Common myeloid progenitor, CD34-positive (primary cell): ENCODE measurements around the gene CEP112.

ENCODE experiments used
- CTCF ChIA-PET: fragments of 350-600 bp; sonication (Branson Sonifier 250); formaldehyde crosslinking; loops from one replicate; lab custom pipeline; 2021; ENCODE audit warnings: antibody characterized with exemption; lab: Charles Lee
- POLR2A ChIA-PET: fragments of 350-600 bp; sonication (Branson Sonifier 250); formaldehyde crosslinking; loops from one replicate; lab custom pipeline; 2021; ENCODE audit warnings: antibody characterized with exemption; lab: Charles Lee
- DNase-seq, 3 donors: peaks; one replicate each; pipeline versions ENCODE4 v3.0.0 to v3.0.0-alpha.2; 2013
- H3K27ac ChIP-seq, 2 experiments: 1 replicate in 1 of 2; 2 replicates in 1 of 2; pipeline ENCODE4 v1.7.0; 2013; ENCODE audit warnings: inconsistent platforms in 2 of 2, low read length in 2 of 2, mild to moderate bottlenecking in 2 of 2, low read depth in 1 of 2, moderate library complexity in 1 of 2; ENCODE audit not compliant: severe bottlenecking in 2 of 2, insufficient read depth in 1 of 2, poor library complexity in 1 of 2
- H3K27me3 ChIP-seq, 5 experiments: replicated peaks in 2 of 5; 1 replicate in 3 of 5; 2 replicates in 2 of 5; pipeline versions ENCODE4 v1.6.1 to v1.7.0; 2013; ENCODE audit warnings: low read length in 4 of 5, mild to moderate bottlenecking in 2 of 5, moderate library complexity in 2 of 5, inconsistent platforms in 1 of 5; ENCODE audit not compliant: insufficient read depth in 5 of 5, control insufficient read depth in 4 of 5
- H3K36me3 ChIP-seq, 4 experiments: 1 replicate in 2 of 4; 2 replicates in 2 of 4; pipeline versions ENCODE4 v1.6.1 to v1.7.0; 2013; ENCODE audit warnings: low read length in 3 of 4, control low read depth in 1 of 4, mild to moderate bottlenecking in 1 of 4; ENCODE audit not compliant: control insufficient read depth in 4 of 4, insufficient read depth in 4 of 4
- H3K4me1 ChIP-seq, 4 experiments: 1 replicate in 3 of 4; 2 replicates in 1 of 4; pipeline versions ENCODE4 v1.6.1 to v1.7.1; 2013; ENCODE audit warnings: low read length in 3 of 4, mild to moderate bottlenecking in 3 of 4, control low read depth in 1 of 4, inconsistent platforms in 1 of 4, moderate library complexity in 1 of 4; ENCODE audit not compliant: control insufficient read depth in 4 of 4, insufficient read depth in 4 of 4; ENCODE audit errors: control extremely low read depth in 1 of 4
- H3K4me3 ChIP-seq, 7 experiments: 1 replicate in 4 of 7; 2 replicates in 3 of 7; pipeline versions ENCODE4 v1.5.1 to v1.7.0; 2013; ENCODE audit warnings: mild to moderate bottlenecking in 7 of 7, low read length in 6 of 7, moderate library complexity in 6 of 7, inconsistent platforms in 2 of 7, low read depth in 2 of 7, control low read depth in 1 of 7; ENCODE audit not compliant: insufficient read depth in 4 of 7, control insufficient read depth in 1 of 7; ENCODE audit errors: extremely low read depth in 1 of 7
- H3K9me3 ChIP-seq, 5 experiments: 1 replicate in 4 of 5; 2 replicates in 1 of 5; pipeline versions ENCODE4 v1.6.1 to v1.7.1; 2013; ENCODE audit warnings: low read length in 4 of 5, mild to moderate bottlenecking in 2 of 5, inconsistent platforms in 1 of 5, low read depth in 1 of 5, moderate library complexity in 1 of 5; ENCODE audit not compliant: control insufficient read depth in 4 of 5, insufficient read depth in 2 of 5; ENCODE audit errors: control extremely low read depth in 1 of 5
- WGBS: methylation state at CpG from one replicate; pipeline ENCODE4 v1.1.5; 2013; ENCODE audit not compliant: insufficient coverage; 5-methylcytosine and 5-hydroxymethylcytosine counted together

CEP112 gene

DNA sequence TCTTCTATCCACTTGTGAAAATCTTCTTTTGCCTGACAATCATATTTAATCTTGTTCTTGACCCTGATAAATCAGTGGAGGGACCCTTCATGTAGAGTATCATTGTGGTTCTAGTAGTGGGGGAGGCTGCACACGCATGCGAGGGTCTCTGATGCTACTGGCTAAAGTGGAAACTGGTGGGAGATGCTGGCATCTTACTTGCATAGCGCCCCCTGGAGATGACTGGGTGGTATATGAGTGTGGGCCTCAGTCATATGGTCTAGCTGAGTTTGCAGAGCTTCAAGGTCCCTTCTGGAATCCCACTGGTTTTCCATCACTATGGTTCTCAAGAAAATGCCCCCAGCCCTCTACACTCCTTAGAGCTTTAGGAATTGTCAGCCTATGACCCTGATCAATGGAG is 394.1 kb downstream of the CEP112 start:
- peak; percentile 7 to 16 (median 8) for DNase-seq
- 100% methylated on average over 2 of the region's 3 CpGs for WGBS
- H3K27me3 ChIP-seq, result no peaks in the 10 kb centered on the region

DNA sequence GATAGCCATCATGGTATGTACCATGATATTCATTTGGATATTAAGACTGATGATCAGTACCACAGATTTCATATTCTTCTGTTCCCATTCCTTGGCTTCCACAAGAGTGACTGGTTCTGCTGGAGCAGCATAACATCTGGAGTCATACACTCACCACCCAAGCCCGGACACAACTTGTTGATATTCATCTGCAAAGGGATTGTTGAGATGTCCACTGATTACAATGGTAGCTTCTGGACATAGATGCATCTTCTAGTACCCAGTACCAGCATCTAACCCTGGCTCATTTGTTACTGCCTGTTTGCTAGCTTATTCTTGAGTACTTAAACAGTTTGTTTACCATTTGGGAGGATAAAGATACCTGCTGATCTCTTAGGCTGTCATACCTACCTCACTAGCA is 394.8 kb downstream of the CEP112 start:
- ChIA-PET POLR2A (no interaction called here), CTCF (interaction anchor here (1.2 kb wide), 1 partner anchor 565 kb away, joined by 4 read pairs; no protein-coding TSS in a partner anchor)
- Histone ChIP-seq H3K27ac (no peak overlapping the region), H3K36me3 (no peaks in the 10 kb centered on the region), H3K4me1 (no peaks in the 10 kb centered on the region), H3K9me3 (peaks cover 0 to 16% (median 2%) of the 10 kb centered on the region in 5 experiments), H3K4me3 (no peak overlapping the region), H3K27me3 (no peaks in the 10 kb centered on the region)
- no peak for DNase-seq
- 100% methylated on average over 1 of the region's 1 CpG for WGBS

More for the DNA sequence above, 394.1 kb downstream of the CEP112 start:
- H3K36me3 ChIP-seq, result no peaks in the 10 kb centered on the region
- peaks cover 0 to 21% (median 2%) of the 10 kb centered on the region in 5 experiments for H3K9me3 ChIP-seq
- POLR2A ChIA-PET, result no interaction called here
- H3K27ac ChIP-seq, result no peak overlapping the region
- H3K4me1 ChIP-seq, result no peaks in the 10 kb centered on the region
- CTCF ChIA-PET, result interaction anchor here (1.2 kb wide), 1 partner anchor 566 kb away, joined by 4 read pairs; no protein-coding TSS in a partner anchor
- H3K4me3 ChIP-seq, result no peak overlapping the region

DNA sequence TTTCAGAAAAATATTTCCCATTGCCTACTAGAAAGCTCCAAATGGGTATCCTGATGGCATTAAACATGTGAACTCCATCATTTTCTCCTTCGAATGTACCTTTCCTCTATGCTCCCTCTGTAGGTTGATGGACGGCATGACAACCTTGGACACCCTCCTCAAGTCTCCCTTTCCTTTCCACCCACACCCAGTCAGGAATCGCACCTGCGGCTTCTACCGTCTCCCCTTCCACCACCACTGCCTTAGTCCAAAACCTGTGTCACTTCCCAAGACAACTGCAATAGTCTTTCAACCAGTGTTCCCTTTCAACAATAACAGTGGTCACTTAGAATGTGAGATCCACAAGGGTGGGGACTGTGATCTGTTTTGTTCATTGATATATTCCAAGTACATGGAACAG is 397.4 kb downstream of the CEP112 start:
- POLR2A ChIA-PET, result no interaction called here
- Histone ChIP-seq H3K4me1 (no peaks in the 10 kb centered on the region), H3K36me3 (no peaks in the 10 kb centered on the region), H3K27ac (no peak overlapping the region), H3K4me3 (no peak overlapping the region), H3K9me3 (no peaks in the 10 kb centered on the region), H3K27me3 (no peaks in the 10 kb centered on the region)
- WGBS, result 89% methylated on average over 4 of the region's 5 CpGs
- CTCF ChIA-PET, result interaction anchor here (2.0 to 2.3 kb wide), 2 partner anchors 10 to 562 kb away, joined by 6 to 8 read pairs; no protein-coding TSS in a partner anchor
- peak; percentile 16 to 30 (median 19) for DNase-seq

DNA sequence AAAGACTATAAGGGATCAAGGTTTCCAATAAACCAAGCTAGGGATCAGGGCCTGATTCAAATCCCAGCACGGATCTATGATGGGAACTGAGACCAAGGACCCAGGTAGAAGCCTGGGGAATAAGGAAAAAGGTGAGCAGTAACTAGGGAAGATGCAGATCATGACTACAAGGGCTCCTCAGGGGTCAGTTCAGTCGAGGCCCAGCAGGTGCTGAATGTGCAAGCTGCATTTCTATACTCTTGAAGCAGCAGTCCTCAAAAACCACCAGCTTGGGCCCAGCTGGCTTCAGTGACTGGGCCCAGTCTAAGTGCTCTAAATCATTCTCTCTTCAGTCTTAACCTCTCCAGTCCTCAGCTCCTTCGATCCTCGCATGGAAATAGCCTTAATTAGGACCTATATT is 401.7 kb downstream of the CEP112 start:
- WGBS, result 95% methylated on average over 4 of the region's 4 CpGs

DNA sequence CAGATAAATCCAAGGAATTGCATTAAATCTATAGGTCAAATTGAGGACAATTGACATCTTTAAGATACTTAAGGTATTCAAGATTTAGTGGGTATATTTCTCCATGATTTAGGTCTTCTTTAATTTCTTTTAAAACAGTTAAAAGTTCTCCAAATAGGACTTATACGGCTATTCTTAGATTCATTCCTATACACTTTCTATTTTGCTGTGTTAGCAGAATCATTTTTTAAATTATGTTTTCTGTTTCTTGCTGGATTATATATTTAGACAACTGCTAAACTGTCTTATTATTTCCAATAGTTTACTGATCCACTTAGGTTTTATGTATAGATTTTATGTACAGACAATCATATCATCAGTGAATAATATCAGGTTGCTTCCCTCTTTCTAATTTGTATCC is 404.4 kb downstream of the CEP112 start:
- WGBS, result no CpG with 5 or more reads among the region's 1 CpG
- POLR2A ChIA-PET, result no interaction called here
- H3K27me3 ChIP-seq, result no peaks in the 10 kb centered on the region
- H3K27ac ChIP-seq, result no peak overlapping the region
- DNase-seq, result no peak
- CTCF ChIA-PET, result no interaction called here
- peaks cover 0 to under 1% (median 0%) of the 10 kb centered on the region in 5 experiments for H3K9me3 ChIP-seq
- H3K4me3 ChIP-seq, result no peak overlapping the region
- H3K4me1 ChIP-seq, result peaks cover 0 to 8% (median 2%) of the 10 kb centered on the region in 4 experiments
- no peaks in the 10 kb centered on the region for H3K36me3 ChIP-seq

More for the DNA sequence above, 401.7 kb downstream of the CEP112 start:
- no peak overlapping the region for H3K27ac ChIP-seq
- H3K4me3 ChIP-seq, result no peak overlapping the region
- POLR2A ChIA-PET, result no interaction called here
- H3K36me3 ChIP-seq, result no peaks in the 10 kb centered on the region
- H3K27me3 ChIP-seq, result no peaks in the 10 kb centered on the region
- H3K4me1 ChIP-seq, result peaks cover 0 to 2% (median 0%) of the 10 kb centered on the region in 4 experiments
- no peaks in the 10 kb centered on the region for H3K9me3 ChIP-seq
- DNase-seq, result no peak
- CTCF ChIA-PET, result interaction anchor here (1.1 to 1.7 kb wide), 2 partner anchors 11 to 12 kb away, joined by 3 to 4 read pairs; no protein-coding TSS in a partner anchor

DNA sequence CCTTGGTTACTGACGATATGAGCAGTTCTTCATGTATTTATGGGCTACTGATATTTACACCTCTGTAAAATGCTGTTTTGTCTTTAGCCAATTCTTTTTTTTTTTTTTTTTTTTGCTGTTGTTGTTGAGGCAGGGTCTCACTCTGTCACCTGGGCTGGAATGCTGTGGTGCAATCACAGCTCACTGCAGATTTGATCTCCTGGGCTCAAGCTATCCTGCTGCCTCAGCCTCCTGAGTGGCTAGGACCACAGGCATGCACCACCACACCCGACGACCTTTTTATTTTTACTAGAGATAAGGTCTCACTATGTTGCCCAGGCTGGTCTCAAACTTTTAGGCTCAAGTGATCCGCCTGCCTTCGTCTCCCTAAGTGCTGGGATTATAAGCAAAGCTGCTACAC is 405.5 kb downstream of the CEP112 start:
- no peaks in the 10 kb centered on the region for H3K36me3 ChIP-seq
- peaks cover 0 to 3% (median 0%) of the 10 kb centered on the region in 5 experiments for H3K9me3 ChIP-seq
- DNase-seq, result no peak
- H3K27ac ChIP-seq, result no peak overlapping the region
- POLR2A ChIA-PET, result no interaction called here
- CTCF ChIA-PET, result no interaction called here
- WGBS, result no CpG with 5 or more reads among the region's 5 CpGs
- peaks cover 0 to 8% (median 2%) of the 10 kb centered on the region in 4 experiments for H3K4me1 ChIP-seq
- H3K27me3 ChIP-seq, result no peaks in the 10 kb centered on the region
- no peak overlapping the region for H3K4me3 ChIP-seq

DNA sequence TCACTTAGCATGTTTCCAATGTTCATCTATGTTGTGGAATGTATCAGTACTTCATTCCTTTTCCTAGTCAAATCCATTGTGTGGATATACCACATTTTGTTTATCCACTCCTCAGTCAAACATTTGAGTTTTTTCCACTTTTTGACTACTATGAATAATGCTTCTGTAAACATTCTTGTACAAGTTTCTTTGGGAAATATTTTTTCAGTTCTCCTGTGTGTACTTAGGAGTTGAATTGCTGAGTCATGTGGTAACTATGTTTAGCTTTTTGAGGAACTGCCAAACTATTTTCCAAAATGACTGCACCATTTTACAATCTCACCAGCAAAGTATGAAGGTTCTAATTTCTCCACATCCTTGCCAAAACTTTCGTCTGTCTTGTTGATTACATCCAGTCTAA is 406.8 kb downstream of the CEP112 start:
- WGBS, result no CpG with 5 or more reads among the region's 1 CpG
- Histone ChIP-seq H3K27ac (no peak overlapping the region), H3K27me3 (no peaks in the 10 kb centered on the region), H3K4me1 (peaks cover 0 to 8% (median 2%) of the 10 kb centered on the region in 4 experiments), H3K9me3 (peaks cover 0 to 3% (median 0%) of the 10 kb centered on the region in 5 experiments), H3K4me3 (no peak overlapping the region), H3K36me3 (no peaks in the 10 kb centered on the region)
- ChIA-PET CTCF (interaction anchor here (1.8 kb wide), 1 partner anchor 10 kb away, joined by 6 read pairs; no protein-coding TSS in a partner anchor), POLR2A (no interaction called here)
- peak; percentile 22 to 79 (median 66) for DNase-seq
